Right lobe of liver (tissue), 6 donors: ENCODE results near the gene VPREB3. TPM values are rescaled to one million over a fixed set of nuclear protein-coding genes. Genes with fewer than 3 reads are reported as not detected.

Experiments used
- ATAC-seq, 4 donors: fragments of 200-7000 bp; cut with Tn5 transposase; one replicate each; pipeline ENCODE4 v1.9.1; 2020; ENCODE audit warnings: mild to moderate bottlenecking in 4 of 4, moderate library complexity in 4 of 4
- DNase-seq, 3 donors: peaks; one replicate each; pipeline ENCODE4 v3.0.0-alpha.2; 2020
- H3K27ac ChIP-seq, 3 donors: fragments of 200-600 bp; one replicate each; pipeline ENCODE4 v1.8.0; 2022
- H3K27me3 ChIP-seq, 2 donors: fragments of 200-600 bp; one replicate each; pipeline ENCODE4 v1.8.0; 2022
- H3K36me3 ChIP-seq, 4 donors: fragments of 200-600 bp; sonication (generic) in 1 of 4; one replicate each; pipeline versions ENCODE4 v1.5.1 to v1.8.0; 2017 to 2022; ENCODE audit warnings: control low read depth in 1 of 4
- H3K4me1 ChIP-seq, 4 donors: fragments of 200-600 bp; sonication (generic) in 1 of 4; one replicate each; pipeline versions ENCODE4 v1.5.1 to v1.8.0; 2017 to 2022; ENCODE audit warnings: control low read depth in 1 of 4
- H3K4me3 ChIP-seq, 3 donors: fragments of 200-600 bp; one replicate each; pipeline ENCODE4 v1.8.0; 2022
- H3K9me3 ChIP-seq, 4 donors: fragments of 200-600 bp; sonication (generic) in 1 of 4; one replicate each; pipeline versions ENCODE4 v1.5.1 to v1.8.0; 2017 to 2022; ENCODE audit warnings: control low read depth in 1 of 4
- CTCF ChIP-seq, 4 donors: fragments of 200-600 bp in 3 of 4; fragments of 450-650 bp in 1 of 4; IDR thresholded peaks; one replicate each; pipeline versions ENCODE4 v1.5.1 to v1.8.0; 2016 to 2022; ENCODE audit warnings: antibody characterized with exemption in 4 of 4, mild to moderate bottlenecking in 2 of 4
- POLR2A ChIP-seq: fragments of 450-650 bp; IDR thresholded peaks from one replicate; pipeline ENCODE4 v1.6.1; 2017; ENCODE audit warnings: antibody characterized with exemption, mild to moderate bottlenecking
- WGBS: methylation state at CpG from one replicate; pipeline ENCODE4 v1.1.6; 2018; ENCODE audit warnings: low coverage, low lambda C conversion rate; ENCODE audit not compliant: insufficient coverage; ENCODE audit errors: missing lambda C conversion rate; 5-methylcytosine and 5-hydroxymethylcytosine counted together
- intact Hi-C, 2 donors: fragments of 100-400 bp; cut with DNase I; formaldehyde crosslinking; loops; one replicate each; pipeline versions ENCODE4 v1.11.2 to v1.14.1; 2022
- total RNA-seq, 6 experiments: library from RNA; depleted of rRNA in 2 of 6; stranded (reverse); fragments of >200 nt in 2 of 6; fragmentation: NEBNext Ultra II Directional in 3 of 6; extraction: Animal tissue kit (Norgen Biotek cat#: 25700) in 3 of 6; gene quantifications; one replicate each; pipeline versions ENCODE4 v1.1.0 to v1.2.4, GENCODE V29; 2016 to 2023
- donor health status: DM: no; HTN: yes; CAD: no.
- donor health status: DM: no; HTN: no; CAD: no.
- donor health status: DM: no; HTN: no; CAD: no.
- donor health status: DM: no; HTN: yes; CAD: no.
- donor health status: DM: no; HTN: yes; CAD: no.

Gene VPREB3
- total RNA-seq, 6 experiments from 2014 or later: 0.59 to 3.9 (median 0.70) TPM; not detected in 1

GRCh38 chr22:23763579-23763945 lies 9.3 kb upstream of the VPREB3 start:
- DNase-seq: no peak
- intact Hi-C loops: no loop called here
- Histone ChIP-seq H3K27ac (no peak overlapping the region), H3K36me3 (peaks cover 0 to 11% (median 7%) of the 10 kb centered on the region in 4 donors), H3K4me1 (peaks cover 0 to 29% (median 10%) of the 10 kb centered on the region in 4 donors), H3K4me3 (no peak overlapping the region), H3K9me3 (no peaks in the 10 kb centered on the region), H3K27me3 (no peaks in the 10 kb centered on the region)
- TF ChIP-seq CTCF (IDR thresholded peaks at IDR 0.05): no peak
- WGBS: 43% methylated on average over 6 of the region's 17 CpGs
- ATAC-seq: no peak

DNA sequence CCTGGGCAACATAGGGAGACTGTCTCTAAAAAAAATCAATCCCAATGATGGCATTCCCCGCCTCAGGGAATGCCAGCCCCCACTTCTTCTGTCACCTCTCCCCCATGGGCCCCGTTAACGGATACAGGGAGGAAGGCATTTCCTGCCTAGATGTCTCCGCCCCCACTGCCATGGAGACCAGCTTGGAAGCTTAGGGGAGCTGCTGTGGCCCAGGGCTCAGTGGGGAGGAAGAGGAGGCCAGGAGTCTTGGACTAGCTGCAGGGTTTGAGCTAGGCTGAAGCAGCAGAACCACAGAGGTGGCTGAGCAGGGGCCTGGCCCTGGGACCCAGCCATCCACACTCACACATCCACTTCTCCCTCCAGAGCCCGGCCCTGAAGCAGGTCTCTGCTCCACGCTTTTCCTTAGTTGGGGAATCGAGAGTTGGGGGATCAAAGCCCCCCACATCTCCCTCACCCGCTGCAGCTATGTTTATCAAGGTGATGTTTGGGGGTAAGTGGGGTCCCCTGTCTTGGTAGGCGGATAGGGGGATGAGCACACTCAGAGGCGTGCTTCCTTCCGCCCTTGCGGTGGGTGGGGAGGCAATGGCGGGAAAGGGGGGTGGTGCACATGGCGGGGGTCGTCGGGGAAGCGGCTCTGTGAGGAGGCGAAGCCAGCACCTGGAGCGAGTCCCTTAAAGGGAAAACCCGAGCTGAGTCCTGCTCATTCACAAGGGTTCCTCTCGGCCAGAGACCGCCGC lies 8.8 kb upstream of the VPREB3 start, which contains the start of gene C22orf15:
Gene C22orf15 (plus strand): TSS at position 149 of the 737 bp plus-strand sequence. CDS start 317 bp downstream, at position 466.
- Histone ChIP-seq H3K27me3 (no peaks in the 10 kb centered on the region), H3K4me3 (no peak within 1 kb of the TSS), H3K36me3 (peaks cover 0 to 11% (median 7%) of the 10 kb centered on the region in 4 donors), H3K9me3 (no peaks in the 10 kb centered on the region), H3K4me1 (peaks cover 0 to 27% (median 8%) of the 10 kb centered on the region in 4 donors), H3K27ac (no peak within 1 kb of the TSS)
- no peak for ATAC-seq
- WGBS: 76% methylated on average over 12 of the region's 23 CpGs
- TF ChIP-seq POLR2A (no peak), CTCF (IDR thresholded peaks at IDR 0.05) (no peak)
- intact Hi-C loops: no loop called here
- no peak for DNase-seq

DNA sequence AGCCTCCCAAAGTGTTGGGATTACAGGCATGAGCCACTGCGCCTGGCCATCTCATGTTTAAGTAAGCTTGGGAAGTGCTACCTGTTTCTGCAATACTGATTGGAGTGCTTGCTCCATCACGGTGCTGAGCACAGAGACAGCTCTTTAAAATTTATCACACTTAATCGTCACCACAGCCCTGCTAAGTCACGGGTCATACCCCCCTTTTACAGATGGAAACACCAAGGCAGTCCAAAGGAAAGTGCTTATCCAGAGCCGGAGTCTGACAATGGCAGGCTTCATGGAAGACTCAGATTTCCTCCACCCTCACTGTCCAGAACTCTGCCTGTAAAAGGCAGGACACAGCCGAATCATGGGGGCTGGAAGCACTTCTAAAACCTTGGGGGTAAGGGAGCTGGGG lies 5.8 kb upstream of the VPREB3 start:
- no peaks in the 10 kb centered on the region for H3K9me3 ChIP-seq
- no peak overlapping the region for H3K4me3 ChIP-seq
- no peak for ATAC-seq
- no peak for TF ChIP-seq CTCF (IDR thresholded peaks at IDR 0.05)
- no peak for TF ChIP-seq POLR2A
- WGBS: 74% methylated on average over 5 of the region's 6 CpGs
- no peak overlapping the region for H3K27ac ChIP-seq
- intact Hi-C loops: no loop called here
- peaks cover 0 to 11% (median 5%) of the 10 kb centered on the region in 4 donors for H3K36me3 ChIP-seq
- H3K4me1 ChIP-seq: peaks cover 0 to 16% (median 4%) of the 10 kb centered on the region in 4 donors
- no peaks in the 10 kb centered on the region for H3K27me3 ChIP-seq
- DNase-seq: no peak

- H3K27me3 ChIP-seq: no peaks in the 10 kb centered on the region
- H3K9me3 ChIP-seq: no peaks in the 10 kb centered on the region
- H3K36me3 ChIP-seq: peaks cover 0 to 11% (median 5%) of the 10 kb centered on the region in 4 donors
- TF ChIP-seq CTCF (IDR thresholded peaks at IDR 0.05) (no peak), POLR2A (no peak)
- intact Hi-C loops: no loop called here
- no peak overlapping the region for H3K4me3 ChIP-seq
- ATAC-seq (no peak), DNase-seq (no peak)
- WGBS: 98% methylated on average over 4 of the region's 4 CpGs
- H3K4me1 ChIP-seq: peaks cover 0 to 11% (median 1%) of the 10 kb centered on the region in 4 donors
- H3K27ac ChIP-seq: no peak overlapping the region
These were observed 5.3 kb upstream of the VPREB3 start for GRCh38 chr22:23759566-23759965.
